Myocyte (in vitro differentiated cells): ENCODE data around the gene SELENOK. TPM values are rescaled to one million over a fixed set of nuclear protein-coding genes. Genes with fewer than 3 reads are reported as not detected.
A peak's percentile ranks its signal among the peaks of the same experiment; 100 is the strongest.

Source experiments
- DNase-seq: peaks from one replicate; pipeline ENCODE4 v3.0.0-alpha.2; 2012; ENCODE audit warnings: low read depth
- total RNA-seq: library from RNA; depleted of rRNA; stranded (reverse); fragments of >200 nt; gene quantifications from 2 replicates; pipeline ENCODE4 v1.2.3, GENCODE V29; 2014

Gene SELENOK
- total RNA-seq, 1 donor from 2014 or later: 70.8 TPM

GRCh38 chr3:53843195-53844177 lies 48.2 kb downstream of the SELENOK start:
- no peak for DNase-seq

GRCh38 chr3:53842436-53843194 lies 49.0 kb downstream of the SELENOK start:
- DNase-seq: no peak

GRCh38 chr3:53841296-53841695 lies 50.4 kb downstream of the SELENOK start:
- no peak for DNase-seq

GRCh38 chr3:53837331-53837730 lies 54.3 kb downstream of the SELENOK start:
- DNase-seq: no peak

GRCh38 chr3:53836084-53836872 lies 55.4 kb downstream of the SELENOK start:
- DNase-seq: no peak

- DNase-seq: peak; percentile 79
Measured at GRCh38 chr3:53835257-53835656, 56.4 kb downstream of the SELENOK start.

- no peak for DNase-seq
Measured at GRCh38 chr3:53834429-53835095, 57.1 kb downstream of the SELENOK start.

Other genes with a start within 250 kb of the SELENOK start
- gene CHDH, start 45.4 kb downstream of the SELENOK start, total RNA-seq: 0.05 and 2.4 TPM in 2 replicates
- not detected in 2 replicates for gene IL17RB, start 45.3 kb downstream of the SELENOK start, total RNA-seq
- 26.4 and 35.0 TPM in 2 replicates for gene ACTR8, start 9.7 kb downstream of the SELENOK start, total RNA-seq
- 0.11 and 0.52 TPM in 2 replicates for gene CACNA2D3, start 230.7 kb upstream of the SELENOK start, total RNA-seq